Activated CD4-positive, alpha-beta T cell treated with anti-CD3 and anti-CD28 coated beads for 1 hour (primary cell): ENCODE measurements around the gene PTPRN2.

Source experiments
- DNase-seq: peaks from one replicate; pipeline ENCODE4 v3.0.0-alpha.2; 2020

PTPRN2 gene

GRCh38 chr7:157977717-157978496, 609.7 kb downstream of the PTPRN2 start:
- no peak for DNase-seq

- DNase-seq = no peak
Observed at GRCh38 chr7:157977306-157977705, 610.3 kb downstream of the PTPRN2 start.

DNA sequence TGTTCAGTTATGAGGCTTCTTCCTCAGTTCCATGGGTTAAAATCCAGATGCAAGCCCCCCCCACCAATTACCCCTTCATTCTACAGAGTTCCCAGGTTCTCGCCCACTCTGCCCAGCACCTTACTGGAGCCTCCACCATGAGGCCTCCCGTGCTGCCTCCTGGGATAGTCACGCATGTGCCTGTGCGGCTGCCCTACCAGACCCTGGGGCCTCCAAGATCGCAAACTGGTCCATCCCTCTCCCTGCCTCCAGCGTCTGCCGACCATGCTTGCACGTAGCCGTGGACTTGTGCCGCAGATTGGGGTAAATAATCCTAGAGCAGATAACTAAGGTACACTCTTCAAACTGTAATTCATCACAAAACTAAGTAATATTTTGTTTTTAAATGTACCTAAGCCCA, 611.2 kb downstream of the PTPRN2 start:
- no peak for DNase-seq

DNA sequence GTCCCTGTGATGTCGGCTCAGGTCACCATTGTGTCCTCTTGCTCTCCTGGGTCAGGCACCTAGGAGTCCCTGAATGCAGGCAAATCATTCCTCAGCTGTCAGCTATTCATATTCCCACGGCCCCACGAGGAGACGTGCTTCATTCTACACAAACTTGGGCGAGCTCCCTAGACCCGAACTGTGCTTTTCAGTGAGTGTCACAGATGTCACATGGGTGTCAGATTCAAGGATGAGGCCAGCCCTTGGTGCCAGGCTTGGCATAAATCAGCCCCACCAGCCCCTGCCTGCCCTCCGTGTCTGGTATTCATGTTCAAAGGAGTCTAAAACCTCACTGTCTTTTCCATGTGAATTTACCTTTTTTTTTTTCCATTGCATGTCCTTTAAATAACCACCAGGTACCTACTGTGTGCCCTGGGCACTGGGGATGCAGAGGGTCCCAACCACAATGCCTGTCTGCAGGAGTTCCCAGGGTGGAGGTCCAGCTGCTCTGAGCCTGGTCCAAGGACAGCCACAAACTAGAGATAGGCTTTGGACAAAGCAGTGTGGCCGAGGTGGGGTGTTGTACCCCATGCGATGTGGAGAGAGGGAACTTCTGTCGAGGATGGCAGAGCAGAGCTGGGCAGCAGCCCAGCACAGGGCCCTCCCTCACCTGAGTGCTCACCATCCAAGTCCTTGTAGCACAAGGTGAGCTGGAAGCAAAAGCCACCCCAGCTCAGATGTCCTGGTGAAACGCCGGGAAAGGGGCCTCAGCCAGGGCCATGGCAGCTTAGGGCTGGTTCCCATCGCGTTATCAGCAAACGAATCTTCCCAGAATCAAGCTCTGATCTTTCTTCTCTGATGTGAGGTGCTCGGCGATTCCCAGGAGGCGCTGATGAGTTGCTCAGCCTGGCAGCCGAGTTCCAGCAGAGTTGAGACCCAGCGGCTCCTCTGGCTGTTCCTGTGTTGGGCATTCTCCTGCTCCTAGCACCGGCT, 611.9 kb downstream of the PTPRN2 start:
- DNase-seq = no peak

GRCh38 chr7:157974678-157975230, 612.9 kb downstream of the PTPRN2 start:
- no peak for DNase-seq

- no peak for DNase-seq
Observed at GRCh38 chr7:157973971-157974677, 613.5 kb downstream of the PTPRN2 start.

GRCh38 chr7:157972914-157973313, 614.7 kb downstream of the PTPRN2 start:
- no peak for DNase-seq

DNA sequence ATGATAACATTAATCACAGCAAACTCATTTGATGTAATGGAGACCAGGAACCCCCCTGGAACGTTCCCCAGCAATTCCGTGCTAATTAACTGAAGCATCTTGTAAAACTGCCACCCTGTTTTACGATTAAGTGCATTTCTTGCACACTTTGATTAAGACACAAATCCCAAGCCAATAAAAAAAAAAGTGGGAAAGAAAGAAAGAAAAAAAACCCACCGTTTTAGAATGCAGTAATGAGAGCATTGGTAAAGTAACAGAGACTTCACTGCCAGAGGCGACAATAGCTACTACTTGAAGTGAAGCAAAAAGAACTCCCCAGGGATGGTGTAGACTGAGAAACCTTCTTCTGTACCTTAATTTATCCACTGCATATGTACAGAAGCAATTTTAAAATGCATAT, 616.1 kb downstream of the PTPRN2 start:
- DNase-seq = no peak

- no peak for DNase-seq
Observed at GRCh38 chr7:157970744-157971143, 616.9 kb downstream of the PTPRN2 start.

- no peak for DNase-seq
Observed at GRCh38 chr7:157969995-157970394, 617.6 kb downstream of the PTPRN2 start.

DNA sequence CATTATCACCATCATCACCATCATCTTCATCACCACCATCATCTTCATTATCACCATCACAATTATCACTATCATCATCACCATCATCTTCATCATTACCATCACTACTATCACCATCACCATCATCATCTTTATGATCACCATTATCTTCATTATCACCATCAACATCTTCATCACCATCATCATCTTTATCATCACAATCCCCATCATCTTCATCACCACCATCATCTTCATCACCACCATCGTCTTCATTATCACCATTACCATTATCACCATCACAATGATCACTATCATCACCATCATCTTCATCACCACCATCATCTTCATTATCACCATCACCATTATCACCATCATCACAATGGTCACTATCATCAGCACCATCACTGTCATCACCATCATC, 621.1 kb downstream of the PTPRN2 start:
- no peak for DNase-seq

DNA sequence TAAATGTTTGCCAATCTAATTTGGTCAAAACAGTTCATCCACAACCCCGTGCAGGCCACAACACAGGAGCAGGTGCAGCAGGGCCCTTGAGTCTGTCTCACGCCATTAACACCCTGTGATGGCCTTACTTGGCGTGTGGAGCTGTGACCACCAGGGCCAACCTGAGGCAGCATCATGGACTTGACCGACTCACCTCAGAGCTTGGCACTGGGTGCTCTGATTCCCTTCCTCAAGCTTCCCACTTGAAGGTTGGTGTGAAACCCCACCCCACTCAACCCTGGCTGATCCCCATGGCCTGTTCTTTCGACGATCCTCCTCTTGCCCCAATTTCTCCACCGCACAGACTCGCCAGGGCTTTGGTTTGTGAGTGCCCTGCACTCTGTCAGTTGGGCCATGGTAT, 623.1 kb downstream of the PTPRN2 start:
- DNase-seq = no peak

GRCh38 chr7:157964016-157964415, 623.6 kb downstream of the PTPRN2 start:
- DNase-seq = no peak

GRCh38 chr7:157963526-157963925, 624.1 kb downstream of the PTPRN2 start:
- DNase-seq = no peak

GRCh38 chr7:157962458-157963306, 624.9 kb downstream of the PTPRN2 start:
- no peak for DNase-seq

DNA sequence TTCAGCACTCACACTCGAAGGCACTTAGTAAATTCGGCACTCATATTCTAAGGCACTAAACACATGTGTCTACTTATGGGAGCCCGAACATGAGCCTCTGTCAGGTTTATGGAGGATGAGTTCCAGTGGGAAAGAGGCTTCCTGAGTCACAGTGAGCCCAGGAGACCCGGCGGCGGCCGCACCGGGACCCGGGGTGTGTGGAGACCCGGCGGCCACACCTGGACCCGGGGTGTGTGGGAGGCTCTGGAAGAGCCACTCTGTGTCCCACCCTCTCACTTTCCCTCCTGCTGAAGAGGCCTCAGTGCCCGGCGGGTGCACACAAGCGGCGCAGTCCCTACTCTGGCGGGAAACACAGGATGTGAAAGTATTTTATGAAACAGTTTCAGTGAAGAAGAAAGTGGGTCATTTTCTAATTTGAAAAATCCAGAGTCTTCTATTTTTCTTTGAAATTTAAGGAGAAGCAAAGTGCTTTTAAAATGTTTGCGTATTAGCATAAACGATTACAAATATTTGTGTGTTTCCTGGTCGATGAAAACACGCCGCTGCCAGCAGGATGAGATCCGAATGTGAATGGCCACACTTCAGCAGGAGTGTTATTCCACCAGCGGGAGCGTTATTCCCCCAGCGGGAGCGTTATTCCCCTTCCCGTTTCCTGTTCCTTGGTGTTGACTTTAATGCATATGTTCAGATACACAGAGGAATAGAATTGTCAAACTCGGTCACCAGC, 625.7 kb downstream of the PTPRN2 start:
- DNase-seq = no peak

GRCh38 chr7:157955348-157955999, 632.1 kb downstream of the PTPRN2 start:
- DNase-seq = no peak

DNA sequence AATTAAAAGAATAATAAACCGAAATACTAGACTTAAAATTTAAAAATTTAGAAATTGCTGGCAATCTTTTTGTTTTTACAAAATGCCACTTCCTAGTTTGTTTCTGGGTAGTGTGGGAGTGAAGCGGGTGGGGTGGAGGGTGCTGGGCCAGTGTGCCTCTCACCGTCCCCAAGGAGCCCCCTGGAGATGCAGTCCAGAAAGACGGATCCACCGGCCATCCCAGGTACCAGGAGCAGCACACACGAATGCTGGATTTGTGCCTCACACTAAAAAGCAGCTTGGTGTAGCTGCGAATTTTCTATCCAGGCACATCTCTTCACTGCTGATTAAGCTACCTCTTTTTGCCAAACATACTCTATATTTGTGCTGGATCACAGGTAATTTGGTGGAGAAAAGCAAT, 632.7 kb downstream of the PTPRN2 start:
- no peak for DNase-seq

GRCh38 chr7:157952841-157953645, 634.6 kb downstream of the PTPRN2 start:
- no peak for DNase-seq
